ENCODE data around the gene IVNS1ABP.
A peak's percentile ranks its signal among the peaks of the same experiment; 100 is the strongest.

IVNS1ABP gene

DNA sequence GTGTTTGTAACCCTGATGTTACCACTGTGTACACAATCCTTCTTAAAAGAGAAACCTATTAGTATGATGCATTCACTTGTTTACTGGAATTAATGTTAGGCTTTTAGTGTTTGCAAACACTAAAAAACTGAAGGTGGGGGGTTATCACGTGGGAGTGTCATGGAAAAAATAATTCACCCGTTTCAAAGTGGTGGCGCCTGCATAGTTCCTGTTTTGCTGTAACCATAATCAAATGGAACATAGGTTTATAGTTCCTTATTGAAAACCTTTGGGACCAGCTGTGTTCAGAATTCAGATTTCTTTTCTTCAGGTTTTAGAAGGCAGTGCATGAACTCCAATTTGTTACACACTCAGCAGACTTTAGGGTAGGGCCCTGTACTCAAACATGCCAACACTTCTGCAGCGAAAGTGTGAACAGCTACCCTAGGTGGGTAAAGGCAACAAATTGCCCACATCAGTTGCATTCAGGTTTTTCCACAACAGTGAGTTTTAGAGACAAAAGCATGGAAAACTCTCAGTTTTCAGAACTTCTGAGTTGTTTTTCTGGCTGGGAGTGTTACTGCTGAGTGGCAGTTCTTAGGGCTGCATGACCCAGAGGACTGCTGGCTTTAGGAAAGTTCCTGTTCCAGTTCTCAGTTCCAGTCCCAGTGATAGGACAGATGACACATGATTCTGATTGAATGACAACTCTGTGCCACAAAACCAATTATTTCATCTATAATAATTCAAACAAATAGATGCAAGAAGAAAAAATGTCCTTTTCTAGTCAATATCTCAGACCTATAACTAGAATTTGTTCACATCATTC is 29.1 kb upstream of the IVNS1ABP start:
- H3K4me3 ChIP-seq (replicated peaks; ENCODE audit: low read depth, low read length) = no peak overlapping the region
- TF ChIP-seq, protein P1, sequence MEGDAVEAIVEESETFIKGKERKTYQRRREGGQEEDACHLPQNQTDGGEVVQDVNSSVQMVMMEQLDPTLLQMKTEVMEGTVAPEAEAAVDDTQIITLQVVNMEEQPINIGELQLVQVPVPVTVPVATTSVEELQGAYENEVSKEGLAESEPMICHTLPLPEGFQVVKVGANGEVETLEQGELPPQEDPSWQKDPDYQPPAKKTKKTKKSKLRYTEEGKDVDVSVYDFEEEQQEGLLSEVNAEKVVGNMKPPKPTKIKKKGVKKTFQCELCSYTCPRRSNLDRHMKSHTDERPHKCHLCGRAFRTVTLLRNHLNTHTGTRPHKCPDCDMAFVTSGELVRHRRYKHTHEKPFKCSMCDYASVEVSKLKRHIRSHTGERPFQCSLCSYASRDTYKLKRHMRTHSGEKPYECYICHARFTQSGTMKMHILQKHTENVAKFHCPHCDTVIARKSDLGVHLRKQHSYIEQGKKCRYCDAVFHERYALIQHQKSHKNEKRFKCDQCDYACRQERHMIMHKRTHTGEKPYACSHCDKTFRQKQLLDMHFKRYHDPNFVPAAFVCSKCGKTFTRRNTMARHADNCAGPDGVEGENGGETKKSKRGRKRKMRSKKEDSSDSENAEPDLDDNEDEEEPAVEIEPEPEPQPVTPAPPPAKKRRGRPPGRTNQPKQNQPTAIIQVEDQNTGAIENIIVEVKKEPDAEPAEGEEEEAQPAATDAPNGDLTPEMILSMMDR (IDR thresholded peaks at IDR 0.05; ENCODE audit: low read length, missing control alignments) = no peak
- no peak for DNase-seq (ENCODE audit: low read depth)

DNA sequence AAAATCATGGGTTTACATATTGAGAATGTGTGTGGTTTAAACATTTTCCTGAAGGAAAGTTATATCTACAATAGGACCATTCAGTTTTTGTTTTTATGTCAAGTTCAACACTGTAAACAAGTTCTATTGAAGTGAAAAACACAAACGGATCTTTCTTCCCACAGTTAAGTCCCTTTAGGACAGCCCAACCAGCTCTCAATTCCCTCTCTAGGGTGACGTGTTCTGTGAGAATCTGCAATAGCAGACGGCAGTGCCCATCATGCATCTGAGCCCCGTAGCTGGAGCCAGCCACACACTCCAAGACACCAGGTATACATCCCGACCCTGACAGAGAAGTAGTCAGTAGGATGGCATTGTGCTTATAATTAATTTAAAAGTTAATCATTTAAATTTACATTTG is 26.3 kb upstream of the IVNS1ABP start:
- no peak overlapping the region for H3K4me3 ChIP-seq (replicated peaks; ENCODE audit: low read depth, low read length)
- TF ChIP-seq, protein P1 (IDR thresholded peaks at IDR 0.05; ENCODE audit: low read length, missing control alignments) = no peak
- no peak for DNase-seq (ENCODE audit: low read depth)

DNA sequence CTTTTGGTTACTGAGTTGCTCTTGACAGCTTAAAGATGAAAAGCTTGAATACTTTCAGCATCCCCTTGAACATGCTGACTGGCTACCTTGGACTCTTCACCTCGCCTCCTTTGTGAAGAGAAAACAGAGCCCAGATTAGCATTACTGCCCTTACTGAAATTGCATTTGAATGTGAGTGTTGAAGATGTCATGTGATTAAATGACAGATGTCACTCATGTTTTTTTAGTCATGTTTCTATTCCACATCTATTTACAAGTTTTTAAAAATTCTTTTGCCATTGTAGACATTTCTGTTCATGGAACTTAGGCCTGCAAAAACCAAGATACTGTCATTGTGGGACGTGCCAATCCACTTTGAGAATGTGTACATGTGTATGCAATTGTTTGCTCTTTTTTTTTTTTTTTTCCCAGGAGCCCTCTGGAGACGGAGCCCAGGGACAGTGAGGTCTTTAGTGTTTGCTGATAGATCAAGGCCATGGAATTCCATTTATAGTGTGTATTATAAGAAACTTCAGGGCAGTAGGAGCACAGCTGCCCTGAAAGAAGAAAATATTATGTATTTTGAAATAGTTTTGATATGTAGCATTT is 25.7 kb upstream of the IVNS1ABP start:
- DNase-seq (ENCODE audit: low read depth) = no peak
- H3K4me3 ChIP-seq (replicated peaks; ENCODE audit: low read depth, low read length) = no peak overlapping the region
- TF ChIP-seq, protein P1 (IDR thresholded peaks at IDR 0.05; ENCODE audit: low read length, missing control alignments) = no peak

DNA sequence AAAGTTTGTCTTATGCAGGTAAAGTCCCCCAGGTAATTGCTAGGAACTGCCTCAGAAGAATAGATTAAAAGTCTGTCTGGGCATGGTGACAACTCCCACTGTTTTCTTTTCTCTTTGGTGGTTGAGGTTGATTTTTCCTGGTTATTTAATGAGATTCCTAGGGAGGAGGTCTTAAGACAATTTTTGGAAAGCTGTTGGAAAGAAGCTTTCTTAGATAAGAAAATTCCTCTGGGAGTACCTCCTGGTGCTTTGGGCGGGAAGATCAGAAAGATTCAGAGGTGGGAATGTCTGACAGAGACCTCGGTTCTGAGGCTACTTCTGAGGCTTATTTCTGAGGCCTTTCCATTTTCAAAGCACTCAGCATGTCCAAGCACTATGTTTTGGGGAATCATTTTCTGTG is 25.0 kb upstream of the IVNS1ABP start:
- TF ChIP-seq, protein P1 (IDR thresholded peaks at IDR 0.05; ENCODE audit: low read length, missing control alignments) = no peak
- DNase-seq (ENCODE audit: low read depth) = no peak
- H3K4me3 ChIP-seq (replicated peaks; ENCODE audit: low read depth, low read length) = no peak overlapping the region

DNA sequence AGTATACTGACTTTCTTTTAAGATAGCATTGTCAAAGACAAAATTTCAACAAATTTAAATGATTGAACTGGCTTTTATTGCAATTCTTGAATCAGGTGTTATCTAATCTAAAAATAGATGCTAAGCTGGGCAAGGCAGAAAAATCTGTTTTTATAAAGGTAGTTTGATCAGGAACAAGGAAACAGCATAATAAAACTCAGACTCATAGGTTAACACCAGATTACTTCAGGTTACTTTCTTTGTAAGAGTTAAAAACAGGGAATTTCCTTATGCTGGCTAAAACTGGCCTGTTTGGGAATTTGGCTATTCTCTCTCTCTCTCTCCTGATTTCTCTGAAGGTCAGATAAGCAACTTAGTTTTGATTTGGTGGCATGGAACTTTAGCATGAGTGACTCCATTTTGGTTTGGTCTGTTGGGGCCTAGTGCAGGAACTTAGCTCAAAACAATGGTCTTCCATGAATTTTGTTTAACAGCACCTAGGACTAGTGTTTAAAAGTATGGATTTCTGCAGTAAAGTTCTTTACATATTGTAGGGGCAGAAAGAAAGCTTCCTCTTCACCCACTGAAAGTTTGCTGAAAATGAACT is 24.2 kb upstream of the IVNS1ABP start:
- no peak for DNase-seq (ENCODE audit: low read depth)
- TF ChIP-seq, protein P1 (IDR thresholded peaks at IDR 0.05; ENCODE audit: low read length, missing control alignments) = no peak
- H3K4me3 ChIP-seq (replicated peaks; ENCODE audit: low read depth, low read length) = no peak overlapping the region

DNA sequence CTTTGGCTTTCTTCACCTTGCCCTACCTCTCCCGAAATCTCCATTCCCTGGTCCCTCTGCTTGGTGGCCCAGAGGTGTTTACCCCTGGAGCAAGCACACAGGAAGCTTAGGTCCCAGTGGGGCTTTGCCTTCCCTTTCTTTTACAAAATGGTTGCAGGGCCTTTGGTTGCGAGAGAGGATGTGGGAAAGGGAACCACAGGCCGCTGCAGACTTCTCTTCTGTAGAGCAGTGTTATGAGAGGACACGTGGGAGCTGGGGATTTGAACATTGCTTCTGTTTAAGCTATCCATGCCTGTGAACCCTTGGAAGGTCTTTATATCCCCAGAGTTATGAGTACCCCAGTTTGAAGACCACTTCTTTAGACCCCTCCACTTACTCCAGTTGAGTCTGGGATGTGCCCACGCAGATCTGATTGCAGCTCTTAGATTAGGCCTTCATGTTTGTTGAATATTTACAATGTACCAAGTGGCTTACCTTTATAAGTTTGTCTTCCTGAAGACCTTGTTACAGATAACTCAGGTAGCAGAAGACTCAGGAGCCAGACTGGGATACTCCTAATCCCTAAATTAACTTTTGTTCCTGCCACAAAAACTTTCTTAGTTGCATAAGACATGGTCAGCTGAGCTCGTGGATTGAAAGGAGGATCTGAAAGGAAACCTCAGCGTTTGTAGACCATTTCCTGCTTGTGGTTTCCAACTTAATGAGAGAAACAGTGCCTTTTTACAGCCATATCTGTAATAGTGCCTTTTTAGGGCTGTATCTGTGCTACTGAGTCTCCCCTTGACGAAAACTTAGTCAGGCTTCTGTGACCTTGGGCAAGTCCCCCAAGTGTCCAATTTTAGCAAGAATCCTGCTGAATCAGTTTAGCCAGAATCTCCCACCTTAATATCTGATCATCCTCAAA is 21.9 kb upstream of the IVNS1ABP start:
- DNase-seq (ENCODE audit: low read depth) = peak; percentile 48
- TF ChIP-seq, protein P1 (IDR thresholded peaks at IDR 0.05; ENCODE audit: low read length, missing control alignments) = no peak
- no peak overlapping the region for H3K4me3 ChIP-seq (replicated peaks; ENCODE audit: low read depth, low read length)

Measured in fibroblast of pulmonary artery (primary cell).